ENCODE data around the gene GEMIN5. TPM values are rescaled to one million over a fixed set of nuclear protein-coding genes. Genes with fewer than 3 reads are reported as not detected.

Gene GEMIN5
- total and polyA plus RNA-seq, 2 of the 13 experiments (the other 11 are each of a cell fraction or from before 2014, with no cell fraction given) = 6.6 to 28.6 TPM

DNA sequence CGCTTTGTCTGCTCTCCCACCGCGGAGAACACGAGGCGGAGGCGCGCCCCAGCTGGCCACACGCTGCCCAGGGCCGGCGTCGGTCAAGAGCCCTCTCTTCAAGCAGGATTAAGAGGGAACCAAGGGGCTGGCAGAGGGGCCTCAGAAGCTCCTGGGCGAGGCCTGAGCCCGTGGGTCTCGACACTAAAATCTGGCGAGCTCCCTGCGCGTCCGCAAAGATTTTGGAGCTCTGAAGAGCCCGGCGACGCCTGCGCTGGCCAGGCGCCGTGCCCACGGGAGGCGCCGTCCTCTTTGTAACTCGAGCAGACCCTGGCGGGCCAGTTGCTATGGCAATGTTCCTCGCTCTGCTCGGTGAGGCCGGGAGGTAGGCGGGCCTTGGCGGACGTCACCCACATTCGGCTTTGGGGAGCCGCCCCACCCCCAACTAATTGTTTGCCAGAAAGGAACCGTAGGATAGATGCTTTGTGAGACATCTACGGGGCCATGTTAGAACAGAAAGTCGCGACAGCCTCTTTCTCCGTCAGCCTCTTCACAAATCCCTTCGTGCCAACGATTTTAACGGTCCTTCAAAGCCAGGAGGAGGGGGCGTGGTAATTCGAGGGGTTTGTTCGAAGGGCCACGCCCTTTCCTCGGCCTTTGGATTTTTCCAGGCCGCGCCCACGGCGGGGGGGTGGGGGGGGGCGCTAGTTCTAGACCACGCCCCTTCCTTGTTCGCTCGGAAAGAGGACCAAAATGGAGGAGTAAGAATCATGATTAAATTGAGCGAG is 80.3 kb downstream of the GEMIN5 start (continued):
- TF ChIP-seq, protein P1, sequence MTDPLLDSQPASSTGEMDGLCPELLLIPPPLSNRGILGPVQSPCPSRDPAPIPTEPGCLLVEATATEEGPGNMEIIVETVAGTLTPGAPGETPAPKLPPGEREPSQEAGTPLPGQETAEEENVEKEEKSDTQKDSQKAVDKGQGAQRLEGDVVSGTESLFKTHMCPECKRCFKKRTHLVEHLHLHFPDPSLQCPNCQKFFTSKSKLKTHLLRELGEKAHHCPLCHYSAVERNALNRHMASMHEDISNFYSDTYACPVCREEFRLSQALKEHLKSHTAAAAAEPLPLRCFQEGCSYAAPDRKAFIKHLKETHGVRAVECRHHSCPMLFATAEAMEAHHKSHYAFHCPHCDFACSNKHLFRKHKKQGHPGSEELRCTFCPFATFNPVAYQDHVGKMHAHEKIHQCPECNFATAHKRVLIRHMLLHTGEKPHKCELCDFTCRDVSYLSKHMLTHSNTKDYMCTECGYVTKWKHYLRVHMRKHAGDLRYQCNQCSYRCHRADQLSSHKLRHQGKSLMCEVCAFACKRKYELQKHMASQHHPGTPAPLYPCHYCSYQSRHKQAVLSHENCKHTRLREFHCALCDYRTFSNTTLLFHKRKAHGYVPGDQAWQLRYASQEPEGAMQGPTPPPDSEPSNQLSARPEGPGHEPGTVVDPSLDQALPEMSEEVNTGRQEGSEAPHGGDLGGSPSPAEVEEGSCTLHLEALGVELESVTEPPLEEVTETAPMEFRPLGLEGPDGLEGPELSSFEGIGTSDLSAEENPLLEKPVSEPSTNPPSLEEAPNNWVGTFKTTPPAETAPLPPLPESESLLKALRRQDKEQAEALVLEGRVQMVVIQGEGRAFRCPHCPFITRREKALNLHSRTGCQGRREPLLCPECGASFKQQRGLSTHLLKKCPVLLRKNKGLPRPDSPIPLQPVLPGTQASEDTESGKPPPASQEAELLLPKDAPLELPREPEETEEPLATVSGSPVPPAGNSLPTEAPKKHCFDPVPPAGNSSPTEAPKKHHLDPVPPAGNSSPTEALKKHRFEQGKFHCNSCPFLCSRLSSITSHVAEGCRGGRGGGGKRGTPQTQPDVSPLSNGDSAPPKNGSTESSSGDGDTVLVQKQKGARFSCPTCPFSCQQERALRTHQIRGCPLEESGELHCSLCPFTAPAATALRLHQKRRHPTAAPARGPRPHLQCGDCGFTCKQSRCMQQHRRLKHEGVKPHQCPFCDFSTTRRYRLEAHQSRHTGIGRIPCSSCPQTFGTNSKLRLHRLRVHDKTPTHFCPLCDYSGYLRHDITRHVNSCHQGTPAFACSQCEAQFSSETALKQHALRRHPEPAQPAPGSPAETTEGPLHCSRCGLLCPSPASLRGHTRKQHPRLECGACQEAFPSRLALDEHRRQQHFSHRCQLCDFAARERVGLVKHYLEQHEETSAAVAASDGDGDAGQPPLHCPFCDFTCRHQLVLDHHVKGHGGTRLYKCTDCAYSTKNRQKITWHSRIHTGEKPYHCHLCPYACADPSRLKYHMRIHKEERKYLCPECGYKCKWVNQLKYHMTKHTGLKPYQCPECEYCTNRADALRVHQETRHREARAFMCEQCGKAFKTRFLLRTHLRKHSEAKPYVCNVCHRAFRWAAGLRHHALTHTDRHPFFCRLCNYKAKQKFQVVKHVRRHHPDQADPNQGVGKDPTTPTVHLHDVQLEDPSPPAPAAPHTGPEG (CRISPR knock-in tag; IDR thresholded peaks at IDR 0.05) = no peak
- TF ChIP-seq, protein P2, sequence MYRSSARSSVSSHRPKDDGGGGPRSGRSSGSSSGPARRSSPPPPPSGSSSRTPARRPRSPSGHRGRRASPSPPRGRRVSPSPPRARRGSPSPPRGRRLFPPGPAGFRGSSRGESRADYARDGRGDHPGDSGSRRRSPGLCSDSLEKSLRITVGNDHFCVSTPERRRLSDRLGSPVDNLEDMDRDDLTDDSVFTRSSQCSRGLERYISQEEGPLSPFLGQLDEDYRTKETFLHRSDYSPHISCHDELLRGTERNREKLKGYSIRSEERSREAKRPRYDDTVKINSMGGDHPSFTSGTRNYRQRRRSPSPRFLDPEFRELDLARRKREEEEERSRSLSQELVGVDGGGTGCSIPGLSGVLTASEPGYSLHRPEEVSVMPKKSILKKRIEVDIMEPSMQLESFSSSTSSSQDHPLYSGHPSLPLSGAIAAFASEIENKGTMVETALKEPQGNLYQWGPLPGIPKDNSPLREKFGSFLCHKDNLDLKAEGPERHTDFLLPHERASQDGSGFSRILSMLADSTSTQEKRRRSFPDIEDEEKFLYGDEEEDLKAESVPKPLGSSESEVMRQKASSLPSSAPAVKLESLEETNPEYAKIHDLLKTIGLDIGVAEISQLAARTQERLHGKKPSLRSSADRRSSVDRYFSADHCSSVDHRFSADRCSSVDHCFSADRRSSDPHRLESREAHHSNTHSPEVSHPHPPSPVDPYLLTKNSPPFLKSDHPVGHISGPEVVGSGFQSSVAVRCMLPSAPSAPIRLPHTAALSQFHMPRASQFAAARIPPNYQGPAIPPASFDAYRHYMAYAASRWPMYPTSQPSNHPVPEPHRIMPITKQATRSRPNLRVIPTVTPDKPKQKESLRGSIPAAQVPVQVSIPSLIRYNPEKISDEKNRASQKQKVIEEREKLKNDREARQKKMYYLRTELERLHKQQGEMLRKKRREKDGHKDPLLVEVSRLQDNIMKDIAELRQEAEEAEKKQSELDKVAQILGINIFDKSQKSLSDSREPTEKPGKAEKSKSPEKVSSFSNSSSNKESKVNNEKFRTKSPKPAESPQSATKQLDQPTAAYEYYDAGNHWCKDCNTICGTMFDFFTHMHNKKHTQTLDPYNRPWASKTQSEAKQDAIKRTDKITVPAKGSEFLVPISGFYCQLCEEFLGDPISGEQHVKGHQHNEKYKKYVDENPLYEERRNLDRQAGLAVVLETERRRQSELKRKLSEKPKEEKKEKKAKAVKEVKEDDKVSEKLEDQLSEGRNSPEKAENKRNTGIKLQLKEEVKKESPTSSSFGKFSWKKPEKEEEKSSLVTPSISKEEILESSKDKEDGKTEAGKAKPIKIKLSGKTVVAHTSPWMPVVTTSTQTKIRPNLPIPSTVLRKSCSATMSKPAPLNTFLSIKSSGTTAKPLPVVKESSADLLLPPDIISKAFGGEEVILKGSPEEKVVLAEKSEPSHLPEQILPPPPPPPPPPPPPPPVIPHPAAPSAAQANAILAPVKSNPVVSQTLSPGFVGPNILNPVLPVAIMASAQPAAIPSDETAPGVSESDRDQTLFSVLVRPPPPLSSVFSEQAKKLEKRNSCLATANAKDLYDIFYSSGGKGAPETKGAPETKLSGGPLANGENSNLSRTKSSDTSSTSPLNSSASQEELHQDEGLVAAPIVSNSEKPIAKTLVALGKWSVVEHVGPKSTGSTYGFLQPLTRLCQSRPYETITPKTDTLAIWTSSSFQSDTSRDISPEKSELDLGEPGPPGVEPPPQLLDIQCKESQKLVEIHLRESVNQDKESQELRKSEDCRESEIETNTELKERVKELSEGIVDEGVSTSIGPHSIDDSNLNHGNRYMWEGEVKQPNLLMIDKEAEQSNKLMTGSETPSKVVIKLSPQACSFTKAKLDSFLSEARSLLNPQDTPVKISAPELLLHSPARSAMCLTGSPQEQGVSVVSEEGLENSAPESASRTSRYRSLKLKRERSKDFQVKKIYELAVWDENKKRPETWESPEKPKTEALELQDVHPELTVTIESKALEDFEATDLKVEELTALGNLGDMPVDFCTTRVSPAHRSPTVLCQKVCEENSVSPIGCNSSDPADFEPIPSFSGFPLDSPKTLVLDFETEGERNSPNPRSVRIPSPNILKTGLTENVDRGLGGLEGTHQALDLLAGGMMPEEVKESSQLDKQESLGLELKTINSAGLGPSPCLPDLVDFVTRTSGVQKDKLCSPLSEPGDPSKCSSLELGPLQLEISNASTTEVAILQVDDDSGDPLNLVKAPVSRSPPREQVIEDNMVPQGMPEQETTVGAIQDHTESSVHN (CRISPR knock-in tag; IDR thresholded peaks at IDR 0.05) = 0 out of 2 replicates have a peak, but pooled peaks have one; percentile 40
- TF ChIP-seq CC2D1A (CRISPR knock-in tag; IDR thresholded peaks at IDR 0.05) (no peak), FOXO4 (CRISPR knock-in tag; conservative IDR thresholded peaks at IDR 0.05) (no peak), MLXIP (CRISPR knock-in tag; IDR thresholded peaks at IDR 0.05; ENCODE audit: borderline replicate concordance) (0 out of 2 replicates have a peak, but pooled peaks have one; percentile 9), GFI1 (CRISPR knock-in tag; IDR thresholded peaks at IDR 0.05; ENCODE audit: borderline replicate concordance) (peak; percentile 83), ZNF562 (CRISPR knock-in tag; IDR thresholded peaks at IDR 0.05; ENCODE audit: borderline replicate concordance) (no peak), ZNF549 (CRISPR knock-in tag; IDR thresholded peaks at IDR 0.05) (no peak)

All from HepG2 (cell line).